ENCODE data around the gene CASTOR1. TPM values are rescaled to one million over a fixed set of nuclear protein-coding genes. Genes with fewer than 3 reads are reported as not detected.

CASTOR1 gene
- total and polyA plus RNA-seq, 2 donors (not counting 1 experiment from before 2014, with no cell fraction given), result 2.7 to 5.0 TPM

GRCh38 chr22:30307041-30307574 lies 17.8 kb upstream of the CASTOR1 start:
- H3K27me3 ChIP-seq (ENCODE audit: control insufficient read depth, insufficient read depth, low read length), result no peaks in the 10 kb centered on the region
- H3K27ac ChIP-seq (ENCODE audit: insufficient read depth, low read length), result no peak overlapping the region
- TF ChIP-seq EZH2 (IDR thresholded peaks at IDR 0.05; ENCODE audit: low read length, missing control alignments), result no peak
- no peak for TF ChIP-seq CTCF (conservative IDR thresholded peaks at IDR 0.05 in 1 of 2, IDR thresholded peaks at IDR 0.05 in 1 of 2; ENCODE audit: low read depth in 1 of 2, low read length in 2 of 2)
- H3K9ac ChIP-seq (ENCODE audit: insufficient read depth, low read length), result no peak overlapping the region
- peaks cover 47% of the 10 kb centered on the region for H3K4me1 ChIP-seq (ENCODE audit: control insufficient read depth, extremely low read depth, insufficient read depth, low read length)
- peaks cover 15% of the 10 kb centered on the region for H3K79me2 ChIP-seq (ENCODE audit: control insufficient read depth, insufficient read depth, low read length)
- no peaks in the 10 kb centered on the region for H3K9me3 ChIP-seq (ENCODE audit: control insufficient read depth, insufficient read depth, low read depth, low read length)
- no peak overlapping the region for H3K4me2 ChIP-seq (ENCODE audit: extremely low read depth, insufficient read depth, low read length)
- DNase-seq (ENCODE audit: low read depth in 2 of 2), result no peak
- H2AFZ ChIP-seq (ENCODE audit: low read length), result no peak overlapping the region
- H3K4me3 ChIP-seq (replicated peaks in 1 of 4; ENCODE audit: control extremely low read depth in 1 of 4, insufficient read depth in 1 of 4, low read depth in 3 of 4, low read length in 4 of 4), result no peak overlapping the region
- peaks cover 2% of the 10 kb centered on the region for H4K20me1 ChIP-seq (ENCODE audit: control insufficient read depth, extremely low read depth, insufficient read depth, low read length)
- H3K36me3 ChIP-seq (ENCODE audit: control insufficient read depth, insufficient read depth, low read length), result peaks cover 7% of the 10 kb centered on the region

- H2AFZ ChIP-seq (ENCODE audit: low read length), result no peak overlapping the region
- H3K9ac ChIP-seq (ENCODE audit: insufficient read depth, low read length), result no peak overlapping the region
- TF ChIP-seq EZH2 (IDR thresholded peaks at IDR 0.05; ENCODE audit: low read length, missing control alignments) (no peak), CTCF (conservative IDR thresholded peaks at IDR 0.05 in 1 of 2, IDR thresholded peaks at IDR 0.05 in 1 of 2; ENCODE audit: low read depth in 1 of 2, low read length in 2 of 2) (no peak)
- peaks cover 47% of the 10 kb centered on the region for H3K4me1 ChIP-seq (ENCODE audit: control insufficient read depth, extremely low read depth, insufficient read depth, low read length)
- no peak overlapping the region for H3K4me3 ChIP-seq (replicated peaks in 1 of 4; ENCODE audit: control extremely low read depth in 1 of 4, insufficient read depth in 1 of 4, low read depth in 3 of 4, low read length in 4 of 4)
- H3K27ac ChIP-seq (ENCODE audit: insufficient read depth, low read length), result no peak overlapping the region
- DNase-seq (ENCODE audit: low read depth in 2 of 2), result no peak
- H3K4me2 ChIP-seq (ENCODE audit: extremely low read depth, insufficient read depth, low read length), result no peak overlapping the region
- H3K27me3 ChIP-seq (ENCODE audit: control insufficient read depth, insufficient read depth, low read length), result no peaks in the 10 kb centered on the region
- peaks cover 2% of the 10 kb centered on the region for H4K20me1 ChIP-seq (ENCODE audit: control insufficient read depth, extremely low read depth, insufficient read depth, low read length)
- H3K36me3 ChIP-seq (ENCODE audit: control insufficient read depth, insufficient read depth, low read length), result peaks cover 7% of the 10 kb centered on the region
- no peaks in the 10 kb centered on the region for H3K9me3 ChIP-seq (ENCODE audit: control insufficient read depth, insufficient read depth, low read depth, low read length)
- peaks cover 15% of the 10 kb centered on the region for H3K79me2 ChIP-seq (ENCODE audit: control insufficient read depth, insufficient read depth, low read length)
Measured at GRCh38 chr22:30306627-30307011, 17.3 kb upstream of the CASTOR1 start.

GRCh38 chr22:30305906-30306626 lies 16.8 kb upstream of the CASTOR1 start:
- no peak for DNase-seq (ENCODE audit: low read depth in 2 of 2)
- Histone ChIP-seq H3K79me2 (ENCODE audit: control insufficient read depth, insufficient read depth, low read length) (peaks cover 12% of the 10 kb centered on the region), H3K36me3 (ENCODE audit: control insufficient read depth, insufficient read depth, low read length) (peaks cover 7% of the 10 kb centered on the region), H3K9me3 (ENCODE audit: control insufficient read depth, insufficient read depth, low read depth, low read length) (no peaks in the 10 kb centered on the region), H3K9ac (ENCODE audit: insufficient read depth, low read length) (no peak overlapping the region), H3K27ac (ENCODE audit: insufficient read depth, low read length) (no peak overlapping the region), H3K4me3 (replicated peaks in 1 of 4; ENCODE audit: control extremely low read depth in 1 of 4, insufficient read depth in 1 of 4, low read depth in 3 of 4, low read length in 4 of 4) (no peak overlapping the region), H3K4me2 (ENCODE audit: extremely low read depth, insufficient read depth, low read length) (no peak overlapping the region), H3K4me1 (ENCODE audit: control insufficient read depth, extremely low read depth, insufficient read depth, low read length) (peaks cover 41% of the 10 kb centered on the region), H2AFZ (ENCODE audit: low read length) (no peak overlapping the region), H4K20me1 (ENCODE audit: control insufficient read depth, extremely low read depth, insufficient read depth, low read length) (no peaks in the 10 kb centered on the region), H3K27me3 (ENCODE audit: control insufficient read depth, insufficient read depth, low read length) (no peaks in the 10 kb centered on the region)
- TF ChIP-seq EZH2 (IDR thresholded peaks at IDR 0.05; ENCODE audit: low read length, missing control alignments) (no peak), CTCF (conservative IDR thresholded peaks at IDR 0.05 in 1 of 2, IDR thresholded peaks at IDR 0.05 in 1 of 2; ENCODE audit: low read depth in 1 of 2, low read length in 2 of 2) (no peak)

Measured in fibroblast of lung (primary cell).